T-helper 1 cell treated with Interleukin-12 subunit alpha and Interleukin-12 subunit beta and Interleukin-4 antibody, amounts not matched to agents 30 ng/mL and 1 ng/mL, for 36 hours (primary cell): Measurements from ENCODE around the gene PIEZO2. TPM values are rescaled to one million over a fixed set of nuclear protein-coding genes. Genes with fewer than 3 reads are reported as not detected.

ENCODE experiments used
- intact Hi-C: fragments of 100-400 bp; cut with micrococcal nuclease; formaldehyde crosslinking; loops from one replicate; pipeline ENCODE4 v1.15.1; 2024
- total RNA-seq: library from RNA; stranded (reverse); gene quantifications from 2 replicates; pipeline ENCODE4 v1.2.3, GENCODE V29; 2022

Gene PIEZO2
- total RNA-seq, 1 donor from 2014 or later: not detected

DNA sequence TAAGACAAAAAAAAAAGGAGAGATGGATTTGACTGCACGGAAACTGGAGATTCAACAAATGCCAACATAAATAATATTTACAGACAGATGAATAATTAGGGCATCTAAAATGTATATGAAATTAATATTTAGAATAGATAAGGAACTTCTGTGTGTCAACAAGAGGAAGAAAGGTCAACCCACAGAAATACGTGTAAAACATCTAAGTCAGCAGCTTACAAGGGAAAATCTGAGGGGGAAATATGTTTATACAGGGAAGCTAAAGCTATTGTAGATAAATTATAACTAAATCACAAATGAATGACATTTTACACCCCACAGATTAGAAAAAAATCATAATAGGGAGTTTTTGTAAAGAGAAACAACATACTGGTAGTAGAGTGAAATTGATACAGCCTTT, 159.9 kb downstream of the PIEZO2 start:
- intact Hi-C loops: no loop called here

DNA sequence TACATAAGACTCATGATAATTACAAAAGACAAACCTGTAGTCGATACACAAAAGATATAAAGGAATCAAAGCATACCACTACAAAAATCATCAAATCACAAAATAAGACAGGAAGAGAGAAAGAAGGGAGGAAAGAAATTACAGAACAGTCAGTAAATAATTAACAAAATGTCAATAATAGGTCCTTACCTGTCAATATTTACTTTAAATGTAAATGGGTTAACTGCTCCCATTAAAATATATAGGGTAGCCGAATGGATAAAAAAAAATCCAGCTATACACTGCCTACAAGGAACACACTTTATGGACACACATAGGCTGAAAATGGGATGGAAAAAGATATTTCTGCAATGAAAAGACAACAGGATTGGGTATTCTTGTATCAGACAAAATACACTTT, 163.7 kb downstream of the PIEZO2 start:
- intact Hi-C loops: no loop called here

DNA sequence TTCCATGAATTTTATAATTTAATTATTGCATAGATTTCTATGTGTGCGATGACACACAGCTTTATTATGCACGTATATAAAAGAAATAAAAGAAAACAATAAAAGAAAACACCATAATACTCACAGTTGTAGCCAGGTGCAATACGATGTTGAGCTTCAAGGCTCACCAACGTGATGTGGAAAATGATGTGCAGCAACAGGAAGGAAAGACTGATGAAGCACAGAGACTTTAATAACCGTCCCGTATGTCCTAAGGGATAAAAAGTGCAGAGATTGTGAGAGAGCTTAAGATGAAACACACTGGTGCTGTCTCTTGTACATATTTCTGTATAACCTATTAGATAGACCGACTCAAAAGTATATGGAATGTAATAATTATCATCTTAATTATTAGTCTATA, 170.0 kb downstream of the PIEZO2 start:
- intact Hi-C loops: no loop called here

DNA sequence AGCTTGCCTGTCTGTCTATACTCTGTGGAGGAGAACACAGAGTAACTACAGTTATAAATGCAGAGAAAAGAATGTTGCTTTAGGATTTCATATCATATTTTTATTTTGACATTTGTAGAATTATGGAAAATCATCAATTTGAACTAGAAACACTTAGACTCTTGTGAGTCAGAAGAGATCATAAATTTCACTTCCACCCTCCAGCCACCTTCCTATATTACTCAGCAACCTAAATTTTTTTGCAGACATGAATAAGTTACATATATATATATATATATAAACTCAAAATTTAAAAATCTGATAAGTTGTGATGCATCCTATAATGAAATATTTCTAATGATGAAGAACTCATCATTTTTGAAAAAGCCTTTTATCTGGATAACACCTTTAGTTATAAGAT, 172.3 kb downstream of the PIEZO2 start:
- intact Hi-C loops: no loop called here

DNA sequence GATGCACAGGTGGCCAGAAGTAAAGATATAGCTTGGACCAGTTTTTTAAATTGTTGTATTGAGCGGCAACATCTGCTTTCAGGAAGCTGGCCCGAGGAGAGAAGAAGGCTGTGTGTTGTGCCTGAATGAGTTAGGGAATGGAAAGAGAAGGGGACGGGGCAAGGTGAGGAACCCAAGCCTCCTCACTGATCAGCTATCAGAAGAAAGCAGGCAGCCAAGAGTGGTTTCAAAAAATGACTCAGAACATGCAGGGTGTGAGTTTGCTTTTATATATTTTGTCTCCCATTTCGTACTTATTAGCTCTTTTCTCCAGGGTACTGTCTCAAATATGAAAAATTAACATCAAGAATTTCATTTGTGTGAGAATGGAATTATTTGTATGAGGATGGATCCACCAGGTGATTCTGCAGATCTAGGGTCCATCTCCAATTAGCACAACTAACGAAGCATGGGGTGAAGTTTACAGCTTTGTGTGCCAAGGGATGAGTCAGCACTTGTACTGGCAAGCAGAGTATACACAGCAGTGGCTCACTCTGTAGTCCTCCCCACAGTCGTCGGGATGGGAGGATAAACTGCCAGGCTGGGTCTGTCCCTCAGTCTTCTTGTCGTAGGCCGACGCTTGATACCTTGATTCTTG, 175.7 kb downstream of the PIEZO2 start:
- intact Hi-C loops: no loop called here

DNA sequence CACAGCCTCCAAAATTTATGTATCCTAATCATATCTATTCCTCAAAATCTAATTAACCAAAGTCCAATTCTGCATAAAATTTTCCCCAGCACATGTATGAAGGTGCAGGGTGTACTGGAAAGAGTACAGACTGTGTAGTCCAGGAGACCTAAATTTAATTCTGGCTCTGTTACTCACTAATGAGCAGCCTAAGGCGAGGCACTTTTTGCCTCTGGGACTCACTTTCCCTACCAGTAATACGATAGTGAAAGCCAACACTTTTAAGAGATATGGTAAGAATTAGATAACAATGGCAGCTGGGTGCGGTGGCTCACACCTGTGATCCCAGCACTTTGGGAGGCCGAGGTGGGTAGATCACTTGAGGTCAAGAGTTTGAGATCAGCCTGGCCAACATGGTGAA, 177.7 kb downstream of the PIEZO2 start:
- intact Hi-C loops: no loop called here

DNA sequence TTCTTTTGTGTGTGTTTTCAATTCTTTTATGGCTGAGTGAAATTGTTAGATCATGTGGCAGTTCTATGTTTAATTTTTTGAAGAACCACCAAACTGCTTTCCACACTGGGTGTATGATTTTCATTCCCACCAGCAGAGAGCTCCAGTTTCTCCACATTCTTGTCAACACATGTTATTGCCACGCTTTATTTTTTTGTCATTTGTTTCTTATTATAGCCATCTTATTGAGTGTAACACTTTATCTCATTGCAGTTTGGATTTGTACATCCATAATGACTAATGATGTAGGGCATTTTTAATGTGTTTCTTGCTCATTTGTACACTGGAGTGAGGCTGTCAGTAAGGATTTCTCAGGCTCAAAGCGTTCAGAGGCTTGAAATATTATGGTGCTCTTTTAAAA, 184.2 kb downstream of the PIEZO2 start:
- intact Hi-C loops: no loop called here

DNA sequence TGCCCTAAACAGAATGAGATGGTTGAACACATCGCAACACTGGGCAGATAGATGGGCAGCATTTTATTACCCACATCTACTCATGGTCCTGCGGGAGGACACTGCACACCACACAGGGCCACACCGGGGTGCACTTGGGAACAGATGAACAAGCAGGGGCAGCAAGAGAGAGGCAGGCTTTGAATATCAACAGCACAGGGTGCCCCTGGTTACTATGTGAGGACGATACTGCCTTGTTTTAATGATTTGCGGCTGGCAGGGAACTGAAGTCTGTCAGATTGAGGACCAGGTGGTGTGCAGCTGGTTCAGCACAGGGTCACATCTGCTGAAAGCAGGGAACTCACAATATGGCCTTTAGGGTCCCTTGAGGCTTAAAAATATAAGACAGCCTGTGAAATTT, 195.7 kb downstream of the PIEZO2 start:
- intact Hi-C loops: no loop called here

DNA sequence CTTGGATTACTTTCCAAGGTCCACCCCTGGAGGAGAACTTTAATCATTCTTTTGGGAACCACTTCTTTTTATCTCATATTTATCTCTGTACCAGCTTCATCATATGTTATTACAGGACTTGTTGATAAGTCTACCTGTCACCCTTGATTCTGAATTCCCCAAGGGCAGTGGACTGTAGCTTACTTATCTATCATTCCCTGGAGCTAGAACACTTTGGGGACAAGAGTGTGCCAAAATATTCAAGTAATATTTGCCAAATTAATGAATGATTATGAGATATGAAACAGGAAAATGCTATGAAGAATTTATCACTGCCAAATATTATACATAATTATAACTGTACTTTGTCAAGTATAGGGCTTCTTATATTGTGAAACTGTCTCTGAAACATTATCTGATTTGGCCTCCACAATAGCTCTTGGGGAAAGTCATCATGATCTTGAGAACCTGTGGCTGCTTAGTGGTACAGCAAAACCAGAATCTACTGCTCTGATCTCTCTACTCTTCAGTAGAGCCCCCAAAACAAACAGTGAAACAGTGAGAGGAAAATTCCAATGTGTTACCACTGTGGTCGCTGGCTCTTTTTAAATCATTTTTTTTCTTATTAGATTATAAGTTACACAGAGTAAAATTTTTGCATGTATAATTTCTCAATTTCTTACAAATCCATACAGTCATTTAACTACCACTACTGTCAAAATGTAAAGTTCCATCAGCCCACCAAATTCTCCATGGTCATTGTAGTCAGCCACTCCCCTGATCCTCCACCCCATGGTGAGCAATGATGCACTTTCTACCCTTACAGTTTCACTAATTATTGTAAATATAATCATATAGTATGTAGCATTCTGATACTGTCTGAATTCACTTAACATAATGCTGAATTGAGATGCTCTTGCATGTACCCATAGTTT, 197.5 kb downstream of the PIEZO2 start:
- intact Hi-C loops: no loop called here

DNA sequence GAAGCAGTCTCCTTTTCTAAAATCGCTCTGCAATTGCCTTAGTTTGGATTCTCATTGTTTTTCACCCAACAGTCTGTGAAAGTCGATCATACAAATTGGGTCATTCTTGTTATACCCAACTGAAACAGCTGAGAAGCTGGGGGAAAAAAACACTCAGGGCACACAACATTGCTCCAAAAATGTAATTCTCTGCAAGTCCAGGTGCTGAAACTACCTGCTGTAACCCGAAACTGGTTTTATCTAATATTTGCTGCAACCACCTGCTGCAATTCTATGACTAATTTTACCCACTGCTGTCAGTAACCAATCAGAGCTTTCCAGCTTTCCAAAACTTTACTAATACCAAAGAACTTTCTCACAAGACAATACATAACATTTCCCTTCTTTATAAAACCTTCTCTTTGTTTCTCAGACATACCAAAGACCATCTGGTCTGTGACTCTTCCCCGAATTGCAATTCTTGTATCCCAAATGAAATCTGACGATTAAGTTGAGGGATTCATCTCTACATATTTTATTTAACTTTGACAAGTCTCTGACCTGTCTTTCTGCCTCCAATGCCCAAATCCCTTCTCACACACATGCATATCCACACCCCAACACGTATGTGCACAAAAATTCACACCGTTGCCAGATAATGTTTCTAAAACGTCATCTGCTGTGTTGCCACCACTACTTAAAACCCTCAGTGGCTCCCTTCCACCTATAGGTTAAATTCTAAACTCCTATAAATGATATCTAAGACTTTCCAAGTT, 198.3 kb downstream of the PIEZO2 start:
- intact Hi-C loops: no loop called here

DNA sequence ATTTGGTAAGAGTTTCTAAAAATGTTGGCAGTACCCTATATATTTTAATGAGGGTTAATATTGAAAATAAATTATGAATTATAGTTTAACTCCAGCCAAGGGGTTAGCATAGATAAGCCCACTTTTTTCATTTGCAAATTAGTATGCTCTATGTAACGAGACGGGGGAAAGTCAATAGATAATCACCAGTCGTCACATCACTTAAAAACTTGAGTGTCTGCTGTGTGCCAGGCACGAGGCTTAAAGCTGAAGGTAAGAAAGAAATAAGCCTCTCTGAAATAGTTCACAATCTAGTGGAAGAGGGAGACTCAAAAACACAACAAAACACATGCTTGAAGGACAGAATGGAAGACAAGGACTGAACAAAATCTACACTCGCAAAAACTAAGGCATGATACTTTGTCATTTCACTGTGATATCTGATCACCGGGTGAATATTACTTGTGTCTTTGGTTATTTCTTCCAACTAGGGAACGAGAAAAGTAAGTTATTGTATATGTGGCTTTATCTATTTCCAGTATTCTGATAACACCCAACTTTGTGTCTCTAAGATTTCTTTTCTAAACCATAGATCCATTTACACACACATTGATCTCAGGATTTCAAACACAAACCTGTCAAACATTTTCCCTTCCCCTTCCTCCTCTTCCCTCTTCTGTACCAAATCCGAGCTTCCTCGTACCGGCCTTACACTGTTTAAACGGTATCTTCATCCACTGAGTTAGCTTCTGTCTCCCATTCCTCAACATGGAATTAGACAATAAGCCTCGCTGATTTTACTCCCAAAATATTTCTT, 199.1 kb downstream of the PIEZO2 start:
- intact Hi-C loops: no loop called here

DNA sequence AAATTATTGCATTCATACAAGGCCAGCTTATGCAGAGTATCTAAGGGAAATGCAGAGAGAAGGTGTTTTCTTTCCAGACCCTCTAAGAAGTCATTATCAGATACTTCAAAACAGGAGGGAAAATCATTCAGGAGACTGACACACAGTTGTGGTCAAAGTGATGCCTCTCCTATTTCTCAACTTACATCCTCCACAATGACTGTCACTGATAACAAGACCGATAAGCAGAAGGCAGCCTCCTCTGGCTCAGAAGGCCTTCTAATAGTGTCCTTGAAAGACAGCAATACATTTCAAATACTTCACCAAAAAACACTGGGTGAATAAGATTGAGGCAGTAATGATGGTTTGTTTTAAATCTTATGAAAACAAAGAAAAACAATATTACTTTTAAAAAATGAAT, 199.7 kb downstream of the PIEZO2 start:
- intact Hi-C loops: no loop called here

DNA sequence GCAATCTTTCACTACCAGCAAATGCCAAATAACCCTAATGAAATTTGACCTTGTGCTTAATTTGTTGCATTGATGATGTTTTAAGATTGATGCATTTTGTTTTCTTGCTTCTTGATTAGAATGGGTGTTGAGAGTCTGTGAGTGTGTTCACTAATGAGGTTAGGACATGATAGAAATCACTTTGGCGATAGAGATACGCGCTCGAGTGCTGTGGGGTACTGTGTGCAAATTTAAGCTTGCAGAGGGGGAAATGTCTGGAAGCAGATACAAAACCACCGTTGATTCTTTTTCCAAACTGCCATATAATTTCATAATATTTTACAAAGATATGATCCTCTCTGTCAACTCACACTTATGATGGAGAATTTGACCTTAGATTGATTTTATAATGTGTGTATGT, 200.9 kb downstream of the PIEZO2 start:
- intact Hi-C loops: no loop called here

DNA sequence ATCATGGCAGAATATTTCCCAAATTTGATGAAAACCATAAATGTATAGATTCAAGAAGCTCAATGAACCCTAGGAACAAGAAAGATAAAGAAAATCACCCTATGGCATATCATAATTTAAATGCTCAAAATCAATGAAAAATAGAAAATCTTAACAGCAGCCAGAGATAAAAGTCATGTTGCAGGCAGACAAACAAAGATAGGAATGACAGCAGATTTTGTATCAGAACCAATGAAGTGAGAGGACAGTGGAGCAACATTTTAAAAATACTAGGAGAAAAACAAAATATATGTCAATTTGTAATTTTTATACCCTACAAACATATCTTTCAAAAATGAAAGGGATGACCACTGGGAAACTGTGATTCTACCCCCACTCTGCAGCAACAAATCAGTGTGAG, 203.3 kb downstream of the PIEZO2 start:
- intact Hi-C loops: no loop called here

DNA sequence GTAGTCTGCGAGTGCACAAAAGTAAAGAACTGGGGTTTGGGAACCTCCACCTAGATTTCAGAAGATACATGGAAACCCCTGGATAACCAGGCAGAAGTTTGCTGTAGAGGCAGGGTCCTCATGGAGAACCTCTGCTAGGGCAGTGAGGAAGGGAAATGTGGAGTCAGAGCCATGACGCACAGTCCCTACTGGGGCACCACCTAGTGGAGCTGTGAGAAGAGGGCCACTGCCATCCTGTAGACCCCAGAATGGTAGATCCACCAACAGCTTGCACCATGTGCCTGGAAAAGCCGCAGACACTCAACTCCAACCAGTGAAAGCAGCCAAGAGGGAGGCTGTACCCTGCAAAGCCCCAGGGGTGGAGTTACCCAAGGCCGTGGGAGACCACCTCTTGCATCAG, 206.4 kb downstream of the PIEZO2 start:
- intact Hi-C loops: no loop called here

DNA sequence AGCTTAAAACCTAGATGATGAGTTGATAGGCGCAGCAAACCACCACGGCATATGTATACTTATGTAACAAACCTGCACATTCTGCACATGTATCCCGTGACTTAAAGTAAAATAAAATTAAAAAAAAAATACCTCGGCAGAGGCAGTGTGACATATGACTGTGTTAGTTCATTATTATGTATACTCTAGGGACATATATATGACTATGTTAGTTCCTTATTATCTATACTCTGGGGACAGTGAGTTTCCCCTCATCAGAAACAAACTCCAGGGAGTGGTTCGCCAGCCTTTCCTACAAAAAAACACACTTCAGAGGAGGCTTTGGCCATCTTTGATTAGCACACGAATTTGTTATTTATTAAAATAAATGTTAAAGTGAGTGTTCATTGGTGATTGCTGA, 209.5 kb downstream of the PIEZO2 start:
- intact Hi-C loops: no loop called here

DNA sequence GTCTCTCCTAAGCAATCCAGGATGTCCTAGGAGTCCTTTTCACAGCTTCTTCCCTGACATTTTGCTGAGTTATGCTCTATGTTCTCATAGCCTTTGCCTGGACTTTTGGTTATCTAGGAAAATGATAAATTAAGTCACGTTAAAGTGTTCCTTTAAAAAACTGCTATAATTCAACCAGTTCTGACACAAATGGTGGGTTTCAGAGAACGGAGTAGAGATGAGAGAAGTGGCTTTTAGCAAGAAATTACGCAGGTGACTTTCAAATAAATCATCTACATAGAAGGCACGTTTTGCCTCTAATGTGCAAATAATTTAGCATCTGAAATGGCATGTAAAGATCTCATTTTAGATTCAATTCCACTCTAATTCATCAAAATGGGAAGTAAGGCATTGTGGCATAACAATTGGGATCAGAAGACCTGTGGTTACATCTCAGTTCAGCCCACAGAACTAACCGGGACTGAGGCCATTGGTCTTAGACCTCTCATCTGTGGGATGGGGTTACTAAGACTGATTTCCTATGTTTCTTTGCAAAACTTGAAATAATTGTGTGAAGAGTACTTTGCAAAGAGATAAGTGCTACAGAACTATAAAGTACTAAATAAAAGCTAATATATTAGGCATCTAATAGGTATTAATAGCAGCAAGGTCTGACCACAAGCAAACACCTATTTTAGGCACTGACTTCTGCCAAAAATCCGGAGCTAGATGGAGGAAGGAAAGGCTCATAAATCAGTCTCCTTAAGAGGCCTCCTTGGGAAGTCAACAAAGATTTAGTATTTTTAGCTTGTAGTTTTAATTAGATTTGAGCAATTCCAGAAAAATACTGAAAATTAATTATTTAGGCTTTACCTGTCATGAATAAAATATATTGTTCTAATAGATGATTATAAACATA, 211.4 kb downstream of the PIEZO2 start:
- intact Hi-C loops: no loop called here

DNA sequence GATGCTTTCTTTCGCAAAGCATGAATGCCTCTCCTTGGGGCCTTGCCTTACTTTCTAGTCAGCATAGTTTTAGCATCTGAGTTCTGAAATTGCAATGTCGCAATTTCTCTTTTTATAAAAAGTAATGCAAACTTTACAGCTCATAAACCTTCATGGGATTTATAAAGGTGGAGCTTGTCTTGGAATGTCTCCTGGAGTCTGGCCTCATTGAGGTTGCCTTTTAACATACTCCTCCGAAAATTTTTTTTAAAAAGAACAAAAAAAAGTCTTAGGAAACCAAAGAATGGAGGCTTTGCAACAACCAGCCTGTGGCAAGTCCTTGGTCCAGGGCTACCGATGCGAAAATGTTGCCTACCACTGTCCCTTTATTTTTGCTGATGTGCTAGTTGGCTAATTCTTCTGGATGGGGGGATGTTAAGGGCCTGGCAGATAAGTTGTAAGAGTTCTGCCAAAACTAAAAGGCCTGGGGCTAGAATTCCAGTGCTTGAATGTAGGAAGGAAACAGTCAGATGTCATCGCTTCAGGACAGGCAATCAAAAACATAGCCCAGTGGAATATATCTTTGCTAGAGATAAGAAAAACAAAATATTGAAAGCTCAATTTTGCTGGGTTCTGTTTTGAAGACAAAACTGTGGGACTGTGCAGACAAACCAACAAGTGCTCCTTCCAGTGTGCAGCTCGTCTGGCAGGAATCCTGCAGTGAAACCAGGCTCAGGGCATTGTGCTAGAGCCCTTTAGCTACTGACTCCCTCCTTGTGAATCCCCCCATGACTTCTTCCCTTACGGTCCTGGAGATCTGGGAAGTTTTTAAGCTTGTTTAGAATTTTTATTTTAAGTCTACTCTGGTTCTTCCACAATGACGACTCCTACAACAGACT, 213.0 kb downstream of the PIEZO2 start:
- intact Hi-C loops: no loop called here

DNA sequence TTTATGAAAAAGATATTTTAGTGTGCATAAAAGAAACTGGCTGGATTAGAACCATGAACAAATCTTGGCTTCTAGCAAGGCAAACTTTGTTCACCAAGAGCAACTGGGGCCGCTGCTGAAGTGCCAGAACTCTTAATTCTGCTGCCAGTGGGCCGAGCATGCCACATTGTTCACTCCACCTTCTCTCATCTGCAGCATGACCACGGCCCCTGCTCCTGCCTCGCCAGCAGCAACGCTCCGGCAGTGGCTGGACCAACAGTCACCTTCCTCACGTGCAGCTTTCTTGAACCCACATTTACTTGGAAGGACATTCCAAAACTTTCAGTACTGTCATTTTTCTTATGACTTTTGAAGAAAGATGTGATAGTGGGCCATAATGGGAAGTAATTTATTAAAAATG, 213.8 kb downstream of the PIEZO2 start:
- intact Hi-C loops: no loop called here
